Effector memory CD4-positive, alpha-beta T cell (primary cell): ENCODE measurements around the gene CCDC27.
"Not testable (repeated sequence)": the region's sequence is repeated elsewhere in the genome, so short reads cannot be mapped to it uniquely, and the experiment has no call there.

Source experiments
- DNase-seq, 3 donors: peaks; one replicate each; pipeline ENCODE4 v3.0.0-alpha.2; 2020
- H3K27ac ChIP-seq: 2 replicates; pipeline ENCODE4 v1.7.0; 2013; ENCODE audit warnings: mild to moderate bottlenecking, low read length, moderate library complexity; ENCODE audit not compliant: insufficient read depth, poor library complexity, severe bottlenecking
- H3K27me3 ChIP-seq: replicated peaks from 2 replicates; pipeline ENCODE4 v1.7.0; 2013; ENCODE audit warnings: mild to moderate bottlenecking, low read length; ENCODE audit not compliant: insufficient read depth, control insufficient read depth, poor library complexity, severe bottlenecking
- H3K36me3 ChIP-seq: 2 replicates; pipeline ENCODE4 v1.7.0; 2013; ENCODE audit warnings: mild to moderate bottlenecking, low read length, moderate library complexity; ENCODE audit not compliant: control insufficient read depth, insufficient read depth
- H3K4me1 ChIP-seq: 2 replicates; pipeline ENCODE4 v1.7.0; 2013; ENCODE audit warnings: low read length, mild to moderate bottlenecking; ENCODE audit not compliant: control insufficient read depth, insufficient read depth, poor library complexity, severe bottlenecking
- H3K4me3 ChIP-seq: 2 replicates; pipeline ENCODE4 v1.7.0; 2013; ENCODE audit warnings: low read length, low read depth, mild to moderate bottlenecking; ENCODE audit not compliant: insufficient read depth, poor library complexity, severe bottlenecking
- H3K9me3 ChIP-seq: 2 replicates; pipeline ENCODE4 v1.7.0; 2013; ENCODE audit warnings: mild to moderate bottlenecking, low read length, moderate library complexity; ENCODE audit not compliant: control insufficient read depth

Gene CCDC27

DNA sequence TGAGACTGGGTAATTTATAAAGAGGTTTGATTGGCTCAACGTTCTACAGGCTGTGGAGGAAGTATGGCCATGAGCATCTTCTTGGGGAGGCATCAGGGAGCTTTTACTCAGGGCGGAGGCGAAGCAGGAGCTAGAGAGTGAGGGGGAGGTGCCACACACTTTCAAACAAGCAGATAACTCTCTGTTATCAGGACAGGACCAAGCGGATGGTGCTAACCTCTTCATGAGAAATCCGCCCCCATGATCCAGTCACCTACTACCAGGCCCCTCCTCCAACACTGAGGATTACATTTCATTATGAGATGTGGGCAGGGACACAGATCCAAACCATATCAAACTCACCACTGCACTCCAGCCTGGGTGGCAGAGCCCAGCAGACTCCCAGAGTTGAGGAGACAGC, 55.5 kb downstream of the CCDC27 start:
- H3K4me3 ChIP-seq = no peak overlapping the region

DNA sequence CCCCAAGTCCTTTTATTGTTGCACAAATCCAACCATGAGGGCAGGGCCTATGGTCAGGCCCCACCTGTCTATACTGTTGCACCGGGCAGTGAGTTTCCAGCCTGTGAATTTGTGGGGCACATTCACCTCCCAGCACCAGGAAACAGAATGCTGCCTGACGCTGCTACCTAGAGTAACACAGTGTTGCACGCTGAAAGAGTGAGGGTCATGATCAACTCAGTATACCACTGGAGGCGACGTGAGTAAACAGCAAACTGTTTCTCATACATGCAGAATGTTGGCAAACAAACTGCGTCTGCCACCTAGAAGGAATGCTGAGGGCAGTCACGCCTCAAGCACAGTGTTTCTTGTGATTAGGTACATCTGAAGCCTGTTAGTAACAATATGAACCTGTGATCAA, 57.4 kb downstream of the CCDC27 start:
- Histone ChIP-seq H3K9me3 (no peaks in the 10 kb centered on the region), H3K36me3 (peaks cover 5% of the 10 kb centered on the region), H3K4me3 (no peak overlapping the region), H3K27me3 (no peaks in the 10 kb centered on the region), H3K27ac (no peak overlapping the region), H3K4me1 (no peaks in the 10 kb centered on the region)
- no peak for DNase-seq

More for the DNA sequence above, 55.5 kb downstream of the CCDC27 start:
- Histone ChIP-seq H3K9me3 (no peaks in the 10 kb centered on the region), H3K36me3 (no peaks in the 10 kb centered on the region), H3K27ac (no peak overlapping the region), H3K4me1 (no peaks in the 10 kb centered on the region), H3K27me3 (no peaks in the 10 kb centered on the region)
- no peak for DNase-seq

DNA sequence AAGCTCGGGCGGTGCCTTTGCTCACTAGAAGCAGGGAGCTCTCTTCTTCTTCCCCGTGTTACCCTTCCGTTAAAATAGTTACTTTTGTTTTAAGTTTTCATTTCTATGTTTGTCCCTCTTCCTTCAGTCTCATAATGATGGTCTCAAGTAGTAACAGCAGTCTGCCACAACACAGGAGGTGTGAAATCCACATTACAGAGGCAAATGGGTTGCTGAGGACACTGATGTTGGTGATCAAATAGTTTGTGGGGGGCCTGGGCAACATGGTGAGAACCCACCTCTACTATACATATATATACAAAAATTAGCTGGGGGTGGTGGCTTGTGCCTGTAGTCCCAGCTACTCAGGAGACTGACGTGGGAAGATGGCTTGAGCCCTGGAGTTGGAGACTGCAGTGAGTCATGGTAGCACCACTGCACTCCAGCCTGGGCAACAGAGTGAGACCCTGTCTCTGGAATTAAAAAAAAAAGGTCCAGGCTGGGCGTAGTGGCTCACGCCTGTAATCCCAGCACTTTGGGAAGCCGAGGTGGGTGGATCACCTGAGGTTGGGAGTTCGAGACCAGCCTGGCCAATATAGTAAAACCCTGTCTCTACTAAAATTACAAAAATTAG, 58.0 kb downstream of the CCDC27 start:
- H3K27ac ChIP-seq, H3K27me3 ChIP-seq, DNase-seq, H3K4me3 ChIP-seq, H3K9me3 ChIP-seq, H3K36me3 ChIP-seq, H3K4me1 ChIP-seq: not testable (repeated sequence)

GRCh38 chr1:3811595-3811911, 59.3 kb downstream of the CCDC27 start:
- H3K27me3 ChIP-seq = no peaks in the 10 kb centered on the region
- no peak overlapping the region for H3K4me3 ChIP-seq
- no peaks in the 10 kb centered on the region for H3K4me1 ChIP-seq
- H3K36me3 ChIP-seq = peaks cover 5% of the 10 kb centered on the region
- no peak for DNase-seq
- no peaks in the 10 kb centered on the region for H3K9me3 ChIP-seq
- H3K27ac ChIP-seq = no peak overlapping the region

GRCh38 chr1:3814065-3814464, 61.8 kb downstream of the CCDC27 start:
- Histone ChIP-seq H3K4me3 (no peak overlapping the region), H3K9me3 (no peaks in the 10 kb centered on the region), H3K27ac (no peak overlapping the region), H3K4me1 (no peaks in the 10 kb centered on the region), H3K36me3 (peaks cover 8% of the 10 kb centered on the region), H3K27me3 (no peaks in the 10 kb centered on the region)
- DNase-seq = no peak

DNA sequence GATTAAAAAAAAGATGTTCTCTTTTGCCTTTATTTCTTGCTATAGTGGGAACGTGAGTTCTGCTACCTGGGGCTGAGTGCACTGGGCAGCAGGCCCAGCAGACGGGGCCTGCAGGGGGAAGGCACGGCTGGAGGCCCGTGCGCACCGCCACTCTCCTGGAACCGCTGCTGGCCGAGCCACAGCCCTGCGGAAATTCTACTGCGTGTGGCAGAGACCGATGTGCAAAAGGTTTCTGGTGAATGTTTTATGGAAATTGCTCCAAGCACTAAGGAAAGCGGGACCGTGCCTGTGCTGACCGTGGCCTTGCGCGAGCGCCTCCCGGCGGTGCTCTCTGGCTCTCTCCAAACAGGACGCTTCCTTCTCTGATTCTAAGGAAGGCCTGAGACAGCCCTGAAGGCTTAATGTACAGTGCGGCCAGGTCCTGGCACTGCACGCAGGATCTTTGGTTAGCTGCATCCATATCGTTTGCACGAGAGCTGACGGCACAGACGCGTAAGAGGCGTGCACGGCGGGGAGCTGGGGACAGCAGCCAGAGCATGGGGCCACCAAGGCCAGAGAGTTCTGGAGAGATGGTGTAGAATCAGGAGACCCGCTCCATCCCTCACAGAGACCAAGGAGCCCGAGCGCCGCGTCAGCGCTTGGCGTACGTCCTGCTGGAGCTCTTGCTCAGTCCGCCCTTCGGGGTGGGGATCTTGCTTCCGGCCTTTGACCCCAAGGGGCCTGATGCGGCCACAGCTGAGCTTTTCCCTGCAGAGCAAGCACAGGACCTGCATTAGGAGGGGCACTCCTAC, 62.7 kb downstream of the CCDC27 start:
- Histone ChIP-seq H3K4me3 (no peak overlapping the region), H3K27me3 (no peaks in the 10 kb centered on the region), H3K4me1 (no peaks in the 10 kb centered on the region), H3K36me3 (peaks cover 11% of the 10 kb centered on the region), H3K9me3 (no peaks in the 10 kb centered on the region), H3K27ac (no peak overlapping the region)
- DNase-seq = no peak

GRCh38 chr1:3816331-3817137, 64.3 kb downstream of the CCDC27 start:
- no peaks in the 10 kb centered on the region for H3K27me3 ChIP-seq
- no peak for DNase-seq
- no peaks in the 10 kb centered on the region for H3K4me1 ChIP-seq
- H3K36me3 ChIP-seq = peaks cover 20% of the 10 kb centered on the region
- no peak overlapping the region for H3K4me3 ChIP-seq
- H3K9me3 ChIP-seq = no peaks in the 10 kb centered on the region
- H3K27ac ChIP-seq = no peak overlapping the region

DNA sequence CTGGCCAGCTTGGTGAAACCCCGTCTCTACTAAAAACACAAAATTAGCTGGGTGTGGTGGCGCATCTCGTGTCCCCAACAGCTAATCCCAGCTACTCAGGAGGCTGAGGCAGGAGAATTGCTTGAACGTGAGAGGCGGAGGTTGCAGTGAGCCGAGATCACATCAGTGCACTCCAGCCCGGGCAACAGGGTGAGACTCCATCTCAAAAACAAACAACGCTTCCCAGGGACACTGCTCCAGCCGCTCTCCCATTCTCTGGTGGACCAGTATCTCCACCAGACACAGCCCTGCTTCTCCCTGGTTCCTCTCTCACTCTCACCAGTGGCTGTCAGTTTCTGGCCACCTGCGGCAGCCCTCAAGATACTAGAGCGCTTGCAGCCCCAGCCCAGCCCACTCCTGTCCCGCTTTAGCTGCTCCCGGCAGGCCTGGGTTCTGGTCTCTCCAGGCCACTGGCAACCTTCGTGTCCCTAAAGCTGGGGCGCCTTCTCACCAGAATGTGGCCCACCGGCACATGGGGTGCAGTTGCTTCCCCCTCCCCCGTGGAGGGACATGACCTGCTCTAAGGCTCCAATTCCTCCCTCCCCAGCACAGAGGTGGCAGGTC, 65.0 kb downstream of the CCDC27 start:
- DNase-seq = no peak
- H3K4me1 ChIP-seq = no peaks in the 10 kb centered on the region
- H3K36me3 ChIP-seq = peaks cover 24% of the 10 kb centered on the region
- no peak overlapping the region for H3K4me3 ChIP-seq
- H3K27ac ChIP-seq = no peak overlapping the region
- no peaks in the 10 kb centered on the region for H3K27me3 ChIP-seq
- H3K9me3 ChIP-seq = no peaks in the 10 kb centered on the region

- no peaks in the 10 kb centered on the region for H3K9me3 ChIP-seq
- no peak overlapping the region for H3K4me3 ChIP-seq
- DNase-seq = no peak
- peaks cover 24% of the 10 kb centered on the region for H3K36me3 ChIP-seq
- no peaks in the 10 kb centered on the region for H3K4me1 ChIP-seq
- no peak overlapping the region for H3K27ac ChIP-seq
- no peaks in the 10 kb centered on the region for H3K27me3 ChIP-seq
Measured at GRCh38 chr1:3817821-3818597, 65.8 kb downstream of the CCDC27 start.
